DND-41 (cell line): ENCODE data around the gene MELK.

ENCODE experiments used
- ATAC-seq: fragments of 200-7000 bp; cut with Tn5 transposase; 3 replicates; pipeline ENCODE4 v1.9.1; 2021; ENCODE audit warnings: low read depth; ENCODE audit not compliant: insufficient read depth
- DNase-seq: peaks from one replicate; pipeline ENCODE4 v3.0.0-alpha.2; 2020
- H2AFZ ChIP-seq: 2 replicates; pipeline ENCODE4 v1.6.0; 2012; ENCODE audit warnings: low read depth, low read length
- H3K27ac ChIP-seq: 2 replicates; pipeline ENCODE4 v1.5.1; 2012; ENCODE audit warnings: low read length, inconsistent platforms
- H3K27me3 ChIP-seq: fragments of 200-600 bp; sonication (generic); 2 replicates; pipeline ENCODE4 v1.6.0; 2012; ENCODE audit warnings: low read length, mild to moderate bottlenecking, inconsistent platforms; ENCODE audit not compliant: insufficient read depth, poor library complexity
- H3K36me3 ChIP-seq: 2 replicates; pipeline ENCODE4 v1.5.1; 2012; ENCODE audit warnings: low read length, inconsistent platforms; ENCODE audit not compliant: insufficient read depth
- H3K4me1 ChIP-seq: 2 replicates; pipeline ENCODE4 v1.5.1; 2012; ENCODE audit warnings: mild to moderate bottlenecking, low read length; ENCODE audit not compliant: insufficient read depth
- H3K4me2 ChIP-seq: 2 replicates; pipeline ENCODE4 v1.6.0; 2012; ENCODE audit warnings: mild to moderate bottlenecking, moderate library complexity, low read length, inconsistent platforms; ENCODE audit not compliant: insufficient read depth
- H3K4me3 ChIP-seq, 2 experiments: fragments of 200-600 bp in 1 of 2; shearing (Covaris generic) in 1 of 2; 2 replicates each; pipeline ENCODE4 v1.5.1; 2012 to 2016; ENCODE audit warnings: inconsistent platforms in 2 of 2, low read length in 2 of 2, mild to moderate bottlenecking in 2 of 2, low read depth in 1 of 2, moderate library complexity in 1 of 2
- H3K79me2 ChIP-seq: 2 replicates; pipeline ENCODE4 v1.6.0; 2012; ENCODE audit warnings: low read length, inconsistent platforms; ENCODE audit not compliant: insufficient read depth
- H3K9ac ChIP-seq: 2 replicates; pipeline ENCODE4 v1.6.0; 2012; ENCODE audit warnings: low read depth, mild to moderate bottlenecking, inconsistent platforms, low read length, moderate library complexity
- H3K9me3 ChIP-seq: 2 replicates; pipeline ENCODE4 v1.5.1; 2012; ENCODE audit warnings: low read length, moderate library complexity, mild to moderate bottlenecking, inconsistent platforms; ENCODE audit not compliant: insufficient read depth, severe bottlenecking
- H4K20me1 ChIP-seq: 2 replicates; pipeline ENCODE4 v1.6.0; 2012; ENCODE audit warnings: low read length; ENCODE audit not compliant: insufficient read depth
- EZH2 ChIP-seq: IDR thresholded peaks from 3 replicates; pipeline ENCODE4 v1.6.1; 2012; ENCODE audit warnings: borderline replicate concordance, low read depth, mild to moderate bottlenecking, moderate library complexity, low read length, inconsistent platforms; ENCODE audit not compliant: severe bottlenecking
- TF ChIP-seq, protein P1 (sequence below): IDR thresholded peaks from 2 replicates; pipeline ENCODE4 v1.5.1; 2012; ENCODE audit warnings: borderline replicate concordance, low read length, moderate library complexity, mild to moderate bottlenecking; ENCODE audit not compliant: poor library complexity, severe bottlenecking; ENCODE audit errors: extremely low read depth

Gene MELK

DNA sequence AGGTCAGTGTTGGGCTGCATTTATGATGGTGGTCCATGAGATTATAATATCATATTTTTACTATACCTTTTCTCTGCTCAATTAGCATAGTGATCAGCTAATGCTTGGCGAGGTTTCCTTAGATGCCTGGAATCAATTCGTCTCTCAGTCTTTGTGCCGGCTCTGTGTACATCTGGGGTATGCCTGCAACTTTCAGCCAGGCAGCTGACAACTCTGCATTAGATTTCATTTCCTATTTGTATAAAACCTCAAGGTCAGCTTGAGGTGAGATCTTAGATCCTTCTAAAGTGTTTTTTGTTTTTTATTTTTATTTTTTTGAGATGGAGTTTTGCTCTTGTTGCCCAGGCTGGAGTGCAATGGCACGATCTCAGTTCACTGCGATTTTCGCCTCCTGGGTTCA is 86.8 kb downstream of the MELK start:
- H3K9me3 ChIP-seq, result no peaks in the 10 kb centered on the region
- no peak overlapping the region for H3K27ac ChIP-seq
- H3K4me3 ChIP-seq, result no peak overlapping the region
- TF ChIP-seq EZH2, result no peak
- TF ChIP-seq, protein P1, sequence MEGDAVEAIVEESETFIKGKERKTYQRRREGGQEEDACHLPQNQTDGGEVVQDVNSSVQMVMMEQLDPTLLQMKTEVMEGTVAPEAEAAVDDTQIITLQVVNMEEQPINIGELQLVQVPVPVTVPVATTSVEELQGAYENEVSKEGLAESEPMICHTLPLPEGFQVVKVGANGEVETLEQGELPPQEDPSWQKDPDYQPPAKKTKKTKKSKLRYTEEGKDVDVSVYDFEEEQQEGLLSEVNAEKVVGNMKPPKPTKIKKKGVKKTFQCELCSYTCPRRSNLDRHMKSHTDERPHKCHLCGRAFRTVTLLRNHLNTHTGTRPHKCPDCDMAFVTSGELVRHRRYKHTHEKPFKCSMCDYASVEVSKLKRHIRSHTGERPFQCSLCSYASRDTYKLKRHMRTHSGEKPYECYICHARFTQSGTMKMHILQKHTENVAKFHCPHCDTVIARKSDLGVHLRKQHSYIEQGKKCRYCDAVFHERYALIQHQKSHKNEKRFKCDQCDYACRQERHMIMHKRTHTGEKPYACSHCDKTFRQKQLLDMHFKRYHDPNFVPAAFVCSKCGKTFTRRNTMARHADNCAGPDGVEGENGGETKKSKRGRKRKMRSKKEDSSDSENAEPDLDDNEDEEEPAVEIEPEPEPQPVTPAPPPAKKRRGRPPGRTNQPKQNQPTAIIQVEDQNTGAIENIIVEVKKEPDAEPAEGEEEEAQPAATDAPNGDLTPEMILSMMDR, result no peak
- H2AFZ ChIP-seq, result no peak overlapping the region
- H3K4me1 ChIP-seq, result peaks cover 3% of the 10 kb centered on the region; the same call in 1 of the 2 replicates
- peaks cover 2% of the 10 kb centered on the region; the same call in 1 of the 2 replicates for H4K20me1 ChIP-seq
- H3K36me3 ChIP-seq, result peaks cover 77% of the 10 kb centered on the region
- ATAC-seq (no peak), DNase-seq (no peak)
- 0 out of 2 replicates have a peak, but pooled peaks cover 10% of the 10 kb centered on the region for H3K79me2 ChIP-seq
- H3K4me2 ChIP-seq, result no peak overlapping the region
- H3K9ac ChIP-seq, result no peak overlapping the region
- H3K27me3 ChIP-seq, result no peaks in the 10 kb centered on the region

DNA sequence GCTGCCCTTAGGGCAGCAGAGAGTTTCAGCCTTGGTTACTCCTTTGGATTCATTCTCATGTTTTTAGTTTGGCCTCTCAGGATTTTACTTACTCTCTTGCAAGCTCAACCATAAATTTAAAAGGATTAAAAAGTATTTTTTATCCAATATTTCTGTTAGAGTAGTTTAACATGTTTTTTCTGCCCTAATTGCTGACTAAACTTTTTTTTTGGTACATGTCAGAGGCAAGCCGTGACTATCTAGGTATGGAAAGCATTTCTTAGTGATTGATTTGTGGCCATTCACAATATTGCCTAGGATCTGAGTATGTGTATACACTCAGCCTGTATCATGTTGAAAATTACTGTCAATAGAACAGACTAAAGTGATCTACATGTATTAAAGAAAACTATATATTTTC is 92.1 kb downstream of the MELK start:
- Histone ChIP-seq H3K36me3 (peaks cover 82% of the 10 kb centered on the region), H2AFZ (no peak overlapping the region), H3K4me1 (peaks cover 23% of the 10 kb centered on the region), H3K9me3 (no peaks in the 10 kb centered on the region), H3K4me3 (no peak overlapping the region), H3K9ac (no peak overlapping the region), H3K4me2 (no peak overlapping the region), H3K27ac (no peak overlapping the region), H3K27me3 (no peaks in the 10 kb centered on the region), H3K79me2 (peaks cover 4% of the 10 kb centered on the region; the same call in 1 of the 2 replicates), H4K20me1 (no peaks in the 10 kb centered on the region; the same call in 1 of the 2 replicates)
- ATAC-seq, result no peak
- TF ChIP-seq, protein P1, result no peak
- no peak for TF ChIP-seq EZH2
- no peak for DNase-seq

DNA sequence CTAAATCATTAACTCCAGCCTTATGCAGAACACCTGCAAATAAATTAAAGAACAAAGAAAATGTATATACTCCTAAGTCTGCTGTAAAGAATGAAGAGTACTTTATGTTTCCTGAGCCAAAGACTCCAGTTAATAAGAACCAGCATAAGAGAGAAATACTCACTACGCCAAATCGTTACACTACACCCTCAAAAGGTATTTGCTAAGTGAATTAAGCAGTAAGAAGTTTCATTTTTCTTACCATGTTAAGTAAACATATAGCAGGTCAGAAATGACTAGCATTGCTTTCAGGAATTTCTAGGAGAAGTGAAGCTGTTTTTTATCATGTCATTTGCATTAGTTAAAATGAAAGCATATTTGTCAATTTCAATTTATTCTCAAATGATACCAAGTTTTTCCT is 92.7 kb downstream of the MELK start:
- no peak for DNase-seq
- H3K27me3 ChIP-seq, result no peaks in the 10 kb centered on the region
- H3K36me3 ChIP-seq, result peaks cover 80% of the 10 kb centered on the region
- no peak for ATAC-seq
- H3K4me1 ChIP-seq, result peaks cover 23% of the 10 kb centered on the region
- no peak overlapping the region for H3K9ac ChIP-seq
- TF ChIP-seq EZH2, result no peak
- H3K27ac ChIP-seq, result no peak overlapping the region
- no peaks in the 10 kb centered on the region for H3K9me3 ChIP-seq
- H3K4me3 ChIP-seq, result no peak overlapping the region
- no peaks in the 10 kb centered on the region; the same call in 1 of the 2 replicates for H4K20me1 ChIP-seq
- H3K4me2 ChIP-seq, result no peak overlapping the region
- H2AFZ ChIP-seq, result no peak overlapping the region
- peaks cover 4% of the 10 kb centered on the region; the same call in 1 of the 2 replicates for H3K79me2 ChIP-seq

DNA sequence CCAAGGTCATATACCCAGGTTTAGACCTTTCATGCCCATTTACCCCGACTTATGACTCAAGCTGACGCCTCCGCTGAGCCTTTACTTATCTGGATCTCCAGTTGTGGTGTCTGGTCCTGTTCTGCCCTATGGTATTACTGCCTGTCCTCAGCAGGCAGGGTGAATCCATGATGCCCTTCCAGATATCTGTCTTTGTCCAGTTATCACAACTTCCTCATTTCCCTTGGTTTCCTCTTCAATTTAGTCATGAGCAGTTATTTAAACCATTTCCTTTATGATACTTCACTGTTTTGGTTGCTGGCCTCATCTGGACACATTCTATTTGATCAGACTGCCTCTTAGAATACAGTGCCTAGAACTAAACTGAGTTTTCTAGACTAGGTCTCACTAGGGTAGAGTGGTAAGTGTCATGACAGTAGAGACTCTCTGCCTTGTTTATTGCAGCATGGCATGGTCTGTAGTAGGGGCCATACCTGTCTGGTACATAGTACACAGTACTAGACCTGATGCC is 93.3 kb downstream of the MELK start:
- TF ChIP-seq EZH2, result no peak
- TF ChIP-seq, protein P1, result no peak

More for the DNA sequence above, 93.3 kb downstream of the MELK start:
- no peak overlapping the region for H2AFZ ChIP-seq
- no peak overlapping the region for H3K4me2 ChIP-seq
- no peaks in the 10 kb centered on the region; the same call in 1 of the 2 replicates for H4K20me1 ChIP-seq
- H3K27ac ChIP-seq, result peak overlapping the region; percentile 66
- H3K9ac ChIP-seq, result no peak overlapping the region
- no peak overlapping the region for H3K4me3 ChIP-seq
- H3K9me3 ChIP-seq, result no peaks in the 10 kb centered on the region
- peaks cover 4% of the 10 kb centered on the region; the same call in 1 of the 2 replicates for H3K79me2 ChIP-seq
- no peaks in the 10 kb centered on the region for H3K27me3 ChIP-seq
- H3K36me3 ChIP-seq, result peaks cover 80% of the 10 kb centered on the region
- DNase-seq (no peak), ATAC-seq (peak; percentile 75)
- peaks cover 23% of the 10 kb centered on the region for H3K4me1 ChIP-seq
